HCT116 (cell line): ENCODE results near the gene EBPL. TPM values are rescaled to one million over a fixed set of nuclear protein-coding genes. Genes with fewer than 3 reads are reported as not detected.

Source experiments
- ATAC-seq: fragments of 200-7000 bp; cut with Tn5 transposase; 2 replicates; pipeline ENCODE4 v1.9.1; 2020; ENCODE audit warnings: mild to moderate bottlenecking, moderate library complexity
- Bru-seq: library from RNA; stranded (reverse); fragments of 400-500 nt; gene quantifications from one replicate; lab custom pipeline; 2021; lab: Mats Ljungman, UMichigan
- BruChase-seq, 2 experiments: library from RNA; stranded (reverse); fragments of 400-500 nt; gene quantifications; one replicate each; lab custom pipeline; 2021; lab: Mats Ljungman, UMichigan
- BruUV-seq: library from RNA; stranded (reverse); fragments of 400-500 nt; replicated peaks from 2 replicates; lab custom pipeline; 2021; lab: Mats Ljungman, UMichigan
- CTCF ChIA-PET: fragments of 300-600 bp; sonication (Branson Sonifier 250); formaldehyde crosslinking; loops from one replicate; lab custom pipeline; 2021; ENCODE audit warnings: antibody characterized with exemption; lab: Charles Lee
- POLR2A ChIA-PET: fragments of 300-600, 350-600 bp; sonication (Branson Sonifier 250); formaldehyde crosslinking; loops from one replicate; lab custom pipeline; 2021; ENCODE audit warnings: antibody characterized with exemption; lab: Charles Lee
- RAD21 ChIA-PET, 2 experiments: fragments of 300-600 bp; sonication (Branson Sonifier 250); formaldehyde crosslinking; loops; one replicate each; lab custom pipeline; 2023; ENCODE audit warnings: low total read pairs in 2 of 2; ENCODE audit not compliant: uncharacterized antibody in 2 of 2, unreplicated experiment in 2 of 2, low non-redundant PET in 1 of 2; lab: Charles Lee
- DNase-seq: peaks from one replicate; pipeline ENCODE4 v3.0.0-alpha.2; 2010; ENCODE audit warnings: low read depth, low spot score
- H2AFZ ChIP-seq: fragments of 200-600 bp; shearing (Covaris generic), sonication (generic); 2 replicates; pipeline ENCODE4 v1.6.1; 2017; ENCODE audit warnings: low read depth, mixed run types, mixed read lengths, antibody characterized with exemption, low read length; ENCODE audit not compliant: poor library complexity, severe bottlenecking
- H3K27ac ChIP-seq: 2 replicates; pipeline ENCODE4 v1.5.1; 2012; ENCODE audit warnings: low read depth, low read length
- H3K27me3 ChIP-seq: fragments of 200-600 bp; sonication (generic); 2 replicates; pipeline ENCODE4 v1.6.1; 2016; ENCODE audit warnings: mixed run types, low read length, mixed read lengths; ENCODE audit not compliant: insufficient read depth
- H3K36me3 ChIP-seq, 2 experiments: fragments of 200-500 bp in 1 of 2; fragments of 200-600 bp in 1 of 2; sonication (Bioruptor generic) in 1 of 2; sonication (generic) in 1 of 2; 2 replicates each; pipeline versions ENCODE4 v1.5.1 to v1.6.1; 2014 to 2016; ENCODE audit warnings: low read length in 2 of 2, inconsistent platforms in 1 of 2, mixed read lengths in 1 of 2, mixed run types in 1 of 2; ENCODE audit not compliant: insufficient read depth in 2 of 2, control insufficient read depth in 1 of 2
- H3K4me1 ChIP-seq, 2 experiments: fragments of 200-600 bp in 1 of 2; sonication (generic) in 1 of 2; 2 replicates each; pipeline versions ENCODE4 v1.5.1 to v1.6.1; 2012 to 2017; ENCODE audit warnings: low read length in 2 of 2, inconsistent platforms in 1 of 2, mild to moderate bottlenecking in 1 of 2, mixed read lengths in 1 of 2, mixed run types in 1 of 2, moderate library complexity in 1 of 2; ENCODE audit not compliant: insufficient read depth in 2 of 2, control insufficient read depth in 1 of 2
- H3K4me2 ChIP-seq: fragments of 200-600 bp; sonication (generic); 2 replicates; pipeline ENCODE4 v1.6.1; 2017; ENCODE audit warnings: mixed run types, low read length, mixed read lengths
- H3K4me3 ChIP-seq, 2 experiments: fragments of 200-600 bp in 1 of 2; sonication (generic) in 1 of 2; replicated peaks in 1 of 2; 2 replicates each; pipeline ENCODE4 v1.5.1; 2011 to 2016; ENCODE audit warnings: low read length in 2 of 2, control low read depth in 1 of 2, low read depth in 1 of 2, mild to moderate bottlenecking in 1 of 2, mixed read lengths in 1 of 2, mixed run types in 1 of 2
- H3K79me2 ChIP-seq: fragments of 200-600 bp; sonication (generic); 2 replicates; pipeline ENCODE4 v1.6.1; 2017; ENCODE audit warnings: mild to moderate bottlenecking, mixed run types, low read length, moderate library complexity, mixed read lengths; ENCODE audit not compliant: insufficient read depth
- H3K9ac ChIP-seq: fragments of 200-600 bp; sonication (generic); 2 replicates; pipeline ENCODE4 v1.6.1; 2016; ENCODE audit warnings: low read length, mixed read lengths
- H3K9me2 ChIP-seq: fragments of 200-600 bp; sonication (generic), shearing (Covaris generic); 2 replicates; pipeline ENCODE4 v1.6.1; 2017; ENCODE audit warnings: mixed run types, mild to moderate bottlenecking, moderate library complexity; ENCODE audit not compliant: insufficient read depth
- H3K9me3 ChIP-seq, 2 experiments: fragments of 200-500 bp in 1 of 2; fragments of 200-600 bp in 1 of 2; sonication (Bioruptor generic) in 1 of 2; sonication (generic) in 1 of 2; 2 replicates each; pipeline ENCODE4 v1.6.1; 2014 to 2017; ENCODE audit warnings: low read length in 2 of 2, mixed read lengths in 2 of 2, inconsistent platforms in 1 of 2, low read depth in 1 of 2, mild to moderate bottlenecking in 1 of 2, mixed run types in 1 of 2, moderate library complexity in 1 of 2; ENCODE audit not compliant: control insufficient read depth in 1 of 2, insufficient read depth in 1 of 2
- H4K20me1 ChIP-seq: fragments of 200-600 bp; sonication (generic), shearing (Covaris generic); 2 replicates; pipeline ENCODE4 v1.6.1; 2017; ENCODE audit warnings: mixed run types, mild to moderate bottlenecking, moderate library complexity; ENCODE audit not compliant: insufficient read depth
- CBX3 ChIP-seq: IDR thresholded peaks from 2 replicates; pipeline ENCODE4 v1.6.1; 2012; ENCODE audit warnings: low read depth
- CEBPB ChIP-seq: IDR thresholded peaks from 2 replicates; pipeline ENCODE4 v1.6.1; 2012; ENCODE audit warnings: low read depth
- ELF1 ChIP-seq: IDR thresholded peaks from 2 replicates; pipeline ENCODE4 v1.6.1; 2012; ENCODE audit warnings: low read depth, borderline replicate concordance
- JUND ChIP-seq: IDR thresholded peaks from 2 replicates; pipeline ENCODE4 v1.6.1; 2012
- POLR2A ChIP-seq: IDR thresholded peaks from 2 replicates; pipeline ENCODE4 v1.7.0; 2011; ENCODE audit warnings: borderline replicate concordance; ENCODE audit not compliant: insufficient read depth, insufficient read length; ENCODE audit errors: extremely low read depth
- POLR2AphosphoS5 ChIP-seq: IDR thresholded peaks from 2 replicates; pipeline ENCODE4 v1.6.1; 2011; ENCODE audit warnings: mild to moderate bottlenecking, low read depth, low read length, moderate library complexity
- SIN3A ChIP-seq: IDR thresholded peaks from 2 replicates; pipeline ENCODE4 v1.6.1; 2012; ENCODE audit warnings: low read depth
- SP1 ChIP-seq: IDR thresholded peaks from 2 replicates; pipeline ENCODE4 v1.6.1; 2012; ENCODE audit warnings: low read depth
- TCF7L2 ChIP-seq: IDR thresholded peaks from 2 replicates; pipeline ENCODE4 v1.7.0; 2011; ENCODE audit warnings: borderline replicate concordance, inconsistent platforms; ENCODE audit not compliant: insufficient read depth, insufficient read length; ENCODE audit errors: extremely low read depth
- YY1 ChIP-seq: IDR thresholded peaks from 2 replicates; pipeline ENCODE4 v1.6.1; 2011; ENCODE audit warnings: low read length, low read depth, moderate library complexity, mild to moderate bottlenecking; ENCODE audit not compliant: insufficient replicate concordance; ENCODE audit errors: extremely low read depth
- ZBTB33 ChIP-seq: IDR thresholded peaks from 2 replicates; pipeline ENCODE4 v1.6.1; 2011; ENCODE audit warnings: mild to moderate bottlenecking, low read length, moderate library complexity; ENCODE audit not compliant: insufficient replicate concordance; ENCODE audit errors: extremely low read depth
- ZFX ChIP-seq: fragments of 450-650 bp; IDR thresholded peaks from 2 replicates; pipeline ENCODE4 v1.6.1; 2017
- ZNF274 ChIP-seq: fragments of 200-500 bp; sonication (Bioruptor generic); IDR thresholded peaks from 2 replicates; pipeline ENCODE4 v1.6.1; 2014; ENCODE audit warnings: mild to moderate bottlenecking, low read depth, low read length, inconsistent platforms
- intact Hi-C: fragments of 100-400 bp; cut with micrococcal nuclease; formaldehyde crosslinking; loops from 2 replicates; pipeline ENCODE4 v1.10.0; 2022
- long read RNA-seq: library from polyadenylated mRNA; unstranded; transcript quantifications from one replicate; pipeline ENCODE4 v2.0.0, GENCODE V29; 2021; ENCODE audit not compliant: unreplicated experiment
- polyA plus RNA-seq: library from polyadenylated mRNA; unstranded; fragments of >200 nt; gene quantifications from 2 replicates; pipeline ENCODE4 v1.2.1, GENCODE V29; 2012; ENCODE audit warnings: missing spikeins
- total RNA-seq: library from RNA; stranded (reverse); gene quantifications from one replicate; pipeline ENCODE4 v1.2.1, GENCODE V29; 2021; ENCODE audit not compliant: unreplicated experiment
- TF ChIP-seq, protein P1 (sequence below), 3 experiments: fragments of 200-600 bp in 1 of 3; sonication (generic) in 1 of 3; IDR thresholded peaks in 2 of 3; conservative IDR thresholded peaks in 1 of 3; 2 replicates each; pipeline ENCODE4 v1.5.1; 2012 to 2017; ENCODE audit warnings: low read depth in 2 of 3, low read length in 2 of 3, antibody characterized with exemption in 1 of 3, borderline replicate concordance in 1 of 3, control low read depth in 1 of 3, mild to moderate bottlenecking in 1 of 3, mixed read lengths in 1 of 3, mixed run types in 1 of 3, moderate library complexity in 1 of 3; ENCODE audit not compliant: insufficient read depth in 1 of 3
- TF ChIP-seq, protein P2 (sequence below): IDR thresholded peaks from 2 replicates; pipeline ENCODE4 v1.6.1; 2012; ENCODE audit warnings: low read depth

Gene EBPL
- total RNA-seq (73.2 TPM), Bru-seq, nascent RNA (percentile 76 among the genes with signal in this experiment), BruChase-seq, experiment 1, labeled RNA remaining after a 6-hour chase (percentile 62 among the genes with signal in this experiment), BruChase-seq, experiment 2, labeled RNA remaining after a 2-hour chase (percentile 66 among the genes with signal in this experiment)
- 30.9 and 44.8 TPM in 2 replicates for polyA plus RNA-seq
- long read RNA-seq, transcript EBPL-201 (4 exons, 914 nt): major isoform, 28 of 45 reads
- long read RNA-seq, transcript EBPL-203 (2 exons, 579 nt): minor isoform, 6 of 45 reads
- long read RNA-seq, transcript EBPL-206 (3 exons, 810 nt): minor isoform, 8 of 45 reads
- long read RNA-seq, partial matches to known transcripts: 0 of 45 reads
- long read RNA-seq, other reads (novel, unspliced or antisense): 3 of 45 reads

- H3K9ac ChIP-seq: peak within 1 kb of the TSS; percentile 83
- ChIA-PET POLR2A (interaction anchor here (1.1 kb wide), 1 partner anchor 34 kb away, joined by 3 read pairs; no protein-coding TSS in a partner anchor), RAD21 (interaction anchor here in 1 of 2 experiments (0.6 kb wide), 2 partner anchors 16 to 1441 kb away, joined by 5 to 6 read pairs; no protein-coding TSS in a partner anchor), CTCF (interaction anchor here (1.1 kb wide), 2 partner anchors 21 to 1221 kb away, joined by 3 to 4 read pairs; no protein-coding TSS in a partner anchor)
- H3K4me3 ChIP-seq: peak within 1 kb of the TSS; percentile 77 to 84
- no peaks in the 10 kb centered on the region for H3K27me3 ChIP-seq
- H2AFZ ChIP-seq: peak within 1 kb of the TSS; percentile 48
- peaks cover 0 to 14% of the 10 kb centered on the region in 2 experiments; a peak in 2 of 4 replicates for H3K36me3 ChIP-seq
- intact Hi-C loops: loop anchor here (2.0 to 10.0 kb wide), 2 partner anchors 102 to 244 kb away; partner anchors contain the start of genes KPNA3 and SPRYD7
- H4K20me1 ChIP-seq: no peaks in the 10 kb centered on the region
- peak within 1 kb of the TSS; percentile 86 for H3K4me2 ChIP-seq
- BruUV-seq: no TSS peak
- no peaks in the 10 kb centered on the region for H3K9me2 ChIP-seq
- H3K27ac ChIP-seq: peak within 1 kb of the TSS; percentile 78
- no peaks in the 10 kb centered on the region for H3K9me3 ChIP-seq
- DNase-seq: peak; percentile 78
- H3K79me2 ChIP-seq: peaks cover 49% of the 10 kb centered on the region
- ATAC-seq: peak; percentile 97
- H3K4me1 ChIP-seq: peaks cover 6 to 19% of the 10 kb centered on the region in 2 experiments; a peak in 3 of 4 replicates
- TF ChIP-seq POLR2A (peak; percentile 22), YY1 (peak; percentile 41), ZNF274 (no peak), ELF1 (no peak), TCF7L2 (no peak), CBX3 (peak; percentile 67; the same call in 1 of the 2 replicates), CEBPB (peak; percentile 90), ZFX (peak; percentile 71), SP1 (peak; percentile 49; the same call in 1 of the 2 replicates), ZBTB33 (no peak), SIN3A (peak; percentile 21; the same call in 1 of the 2 replicates), POLR2AphosphoS5 (peak; percentile 79; the same call in 1 of the 2 replicates), JUND (no peak)
- TF ChIP-seq, protein P1, sequence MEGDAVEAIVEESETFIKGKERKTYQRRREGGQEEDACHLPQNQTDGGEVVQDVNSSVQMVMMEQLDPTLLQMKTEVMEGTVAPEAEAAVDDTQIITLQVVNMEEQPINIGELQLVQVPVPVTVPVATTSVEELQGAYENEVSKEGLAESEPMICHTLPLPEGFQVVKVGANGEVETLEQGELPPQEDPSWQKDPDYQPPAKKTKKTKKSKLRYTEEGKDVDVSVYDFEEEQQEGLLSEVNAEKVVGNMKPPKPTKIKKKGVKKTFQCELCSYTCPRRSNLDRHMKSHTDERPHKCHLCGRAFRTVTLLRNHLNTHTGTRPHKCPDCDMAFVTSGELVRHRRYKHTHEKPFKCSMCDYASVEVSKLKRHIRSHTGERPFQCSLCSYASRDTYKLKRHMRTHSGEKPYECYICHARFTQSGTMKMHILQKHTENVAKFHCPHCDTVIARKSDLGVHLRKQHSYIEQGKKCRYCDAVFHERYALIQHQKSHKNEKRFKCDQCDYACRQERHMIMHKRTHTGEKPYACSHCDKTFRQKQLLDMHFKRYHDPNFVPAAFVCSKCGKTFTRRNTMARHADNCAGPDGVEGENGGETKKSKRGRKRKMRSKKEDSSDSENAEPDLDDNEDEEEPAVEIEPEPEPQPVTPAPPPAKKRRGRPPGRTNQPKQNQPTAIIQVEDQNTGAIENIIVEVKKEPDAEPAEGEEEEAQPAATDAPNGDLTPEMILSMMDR (IDR thresholded peaks at IDR 0.05 in 2 of 3, conservative IDR thresholded peaks at IDR 0.05 in 1 of 3; ENCODE audit: borderline replicate concordance in 1 of 3, insufficient read depth in 1 of 3, low read depth in 2 of 3, low read length in 2 of 3): no peak
- TF ChIP-seq, protein P2, sequence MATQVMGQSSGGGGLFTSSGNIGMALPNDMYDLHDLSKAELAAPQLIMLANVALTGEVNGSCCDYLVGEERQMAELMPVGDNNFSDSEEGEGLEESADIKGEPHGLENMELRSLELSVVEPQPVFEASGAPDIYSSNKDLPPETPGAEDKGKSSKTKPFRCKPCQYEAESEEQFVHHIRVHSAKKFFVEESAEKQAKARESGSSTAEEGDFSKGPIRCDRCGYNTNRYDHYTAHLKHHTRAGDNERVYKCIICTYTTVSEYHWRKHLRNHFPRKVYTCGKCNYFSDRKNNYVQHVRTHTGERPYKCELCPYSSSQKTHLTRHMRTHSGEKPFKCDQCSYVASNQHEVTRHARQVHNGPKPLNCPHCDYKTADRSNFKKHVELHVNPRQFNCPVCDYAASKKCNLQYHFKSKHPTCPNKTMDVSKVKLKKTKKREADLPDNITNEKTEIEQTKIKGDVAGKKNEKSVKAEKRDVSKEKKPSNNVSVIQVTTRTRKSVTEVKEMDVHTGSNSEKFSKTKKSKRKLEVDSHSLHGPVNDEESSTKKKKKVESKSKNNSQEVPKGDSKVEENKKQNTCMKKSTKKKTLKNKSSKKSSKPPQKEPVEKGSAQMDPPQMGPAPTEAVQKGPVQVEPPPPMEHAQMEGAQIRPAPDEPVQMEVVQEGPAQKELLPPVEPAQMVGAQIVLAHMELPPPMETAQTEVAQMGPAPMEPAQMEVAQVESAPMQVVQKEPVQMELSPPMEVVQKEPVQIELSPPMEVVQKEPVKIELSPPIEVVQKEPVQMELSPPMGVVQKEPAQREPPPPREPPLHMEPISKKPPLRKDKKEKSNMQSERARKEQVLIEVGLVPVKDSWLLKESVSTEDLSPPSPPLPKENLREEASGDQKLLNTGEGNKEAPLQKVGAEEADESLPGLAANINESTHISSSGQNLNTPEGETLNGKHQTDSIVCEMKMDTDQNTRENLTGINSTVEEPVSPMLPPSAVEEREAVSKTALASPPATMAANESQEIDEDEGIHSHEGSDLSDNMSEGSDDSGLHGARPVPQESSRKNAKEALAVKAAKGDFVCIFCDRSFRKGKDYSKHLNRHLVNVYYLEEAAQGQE: no peak
Measured at GRCh38 chr13:49690995-49691784, at the start of gene EBPL. EBPL (minus strand) TSS chr13:49691486; CDS start chr13:49691424, 62 bp downstream.
